Thyroid gland (tissue), 4 donors: ENCODE measurements around the gene CDON.
A peak's percentile ranks its signal among the peaks of the same experiment; 100 is the strongest.

Experiments
- CTCF ChIP-seq, 6 experiments: fragments of 200-600 bp in 3 of 6; fragments of 450-650 bp in 3 of 6; sonication (generic) in 3 of 6; IDR thresholded peaks; one replicate each; pipeline ENCODE4 v1.5.1; 2016 to 2019; ENCODE audit warnings: antibody characterized with exemption in 6 of 6, mild to moderate bottlenecking in 2 of 6, inconsistent platforms in 1 of 6, moderate library complexity in 1 of 6
- POLR2A ChIP-seq, 2 donors: fragments of 450-650 bp; IDR thresholded peaks; one replicate each; pipeline ENCODE4 v1.6.1; 2017; ENCODE audit warnings: antibody characterized with exemption in 2 of 2, mild to moderate bottlenecking in 2 of 2, moderate library complexity in 1 of 2

- TF ChIP-seq CTCF (IDR thresholded peaks at IDR 0.05) (no peak), POLR2A (IDR thresholded peaks at IDR 0.05) (peak in 1 of 2 donors; percentile 31)
Measured at GRCh38 chr11:125959931-125960330, 102.7 kb downstream of the CDON start.
